Measurements from ENCODE around the gene LIN37.

LIN37 gene

DNA sequence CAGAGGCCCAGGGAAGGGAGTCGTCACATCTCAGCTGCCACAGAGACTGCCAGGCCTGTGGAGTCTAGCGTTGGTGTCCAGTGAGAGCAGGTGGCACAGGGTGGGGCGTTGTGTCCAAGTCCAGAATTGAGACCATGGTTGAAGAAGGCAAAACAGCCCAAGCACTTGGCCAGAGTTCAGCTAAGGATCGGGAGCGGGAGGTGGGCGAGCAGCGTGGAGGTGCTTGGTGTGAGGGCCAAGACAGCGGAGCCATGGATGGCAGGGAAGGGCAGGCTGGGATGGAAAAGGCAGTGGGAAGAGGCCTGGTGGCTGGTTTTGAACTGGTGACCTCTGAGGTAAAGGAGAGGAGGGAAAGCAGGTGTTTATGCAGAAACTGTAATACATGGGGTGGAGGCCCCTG, 14.1 kb upstream of the LIN37 start:
- DNase-seq (ENCODE audit: low read depth in 3 of 3, low spot score in 1 of 3), result no peak

- no peak for DNase-seq (ENCODE audit: low read depth in 3 of 3, low spot score in 1 of 3)
Measured at GRCh38 chr19:35734889-35735288, 13.5 kb upstream of the LIN37 start.

DNA sequence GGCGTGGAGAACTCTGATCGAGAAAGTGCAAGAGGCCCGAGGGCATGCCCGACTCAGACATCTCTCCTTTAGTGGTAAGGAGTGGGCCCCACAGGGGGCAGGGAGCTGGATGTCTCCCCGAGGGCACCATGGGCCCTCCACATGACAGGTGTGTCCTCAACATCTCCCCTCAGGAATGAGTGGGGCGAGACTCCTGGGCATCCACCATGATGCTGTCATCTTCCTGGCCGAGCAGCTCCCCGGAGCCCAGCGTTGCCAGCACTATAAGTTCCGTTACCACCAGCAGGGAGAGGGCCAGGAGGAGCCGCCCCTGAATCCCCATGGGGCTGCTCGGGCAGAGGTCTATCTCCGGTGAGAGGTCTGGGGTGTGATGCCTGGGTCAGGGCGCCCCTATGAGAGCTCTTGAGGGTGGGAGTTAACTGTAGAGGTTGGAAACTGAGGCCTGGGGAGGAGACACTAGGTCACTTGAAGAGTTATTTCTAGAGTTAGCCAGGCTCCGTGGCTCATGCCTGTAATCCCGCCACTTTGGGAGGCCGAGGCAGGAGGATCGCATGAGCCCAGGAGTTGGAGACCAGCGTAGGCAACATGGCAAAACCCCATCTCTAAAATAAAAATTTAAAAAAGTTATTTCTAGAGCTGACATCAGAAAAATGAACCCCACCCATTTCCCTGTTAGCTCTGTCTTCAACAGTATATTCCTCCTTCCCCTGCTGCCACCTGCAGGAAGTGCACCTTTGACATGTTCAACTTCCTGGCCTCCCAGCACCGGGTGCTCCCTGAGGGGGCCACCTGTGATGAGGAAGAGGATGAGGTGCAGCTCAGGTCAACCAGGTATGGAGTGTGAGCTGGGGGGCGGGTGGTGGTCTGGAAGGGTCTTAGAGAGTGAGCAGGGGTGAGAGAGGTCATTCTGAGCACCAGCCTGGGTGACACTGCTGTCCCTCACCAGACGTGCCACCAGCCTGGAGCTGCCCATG, 11.2 kb upstream of the LIN37 start:
- no peak for DNase-seq (ENCODE audit: low read depth in 3 of 3, low spot score in 1 of 3)

DNA sequence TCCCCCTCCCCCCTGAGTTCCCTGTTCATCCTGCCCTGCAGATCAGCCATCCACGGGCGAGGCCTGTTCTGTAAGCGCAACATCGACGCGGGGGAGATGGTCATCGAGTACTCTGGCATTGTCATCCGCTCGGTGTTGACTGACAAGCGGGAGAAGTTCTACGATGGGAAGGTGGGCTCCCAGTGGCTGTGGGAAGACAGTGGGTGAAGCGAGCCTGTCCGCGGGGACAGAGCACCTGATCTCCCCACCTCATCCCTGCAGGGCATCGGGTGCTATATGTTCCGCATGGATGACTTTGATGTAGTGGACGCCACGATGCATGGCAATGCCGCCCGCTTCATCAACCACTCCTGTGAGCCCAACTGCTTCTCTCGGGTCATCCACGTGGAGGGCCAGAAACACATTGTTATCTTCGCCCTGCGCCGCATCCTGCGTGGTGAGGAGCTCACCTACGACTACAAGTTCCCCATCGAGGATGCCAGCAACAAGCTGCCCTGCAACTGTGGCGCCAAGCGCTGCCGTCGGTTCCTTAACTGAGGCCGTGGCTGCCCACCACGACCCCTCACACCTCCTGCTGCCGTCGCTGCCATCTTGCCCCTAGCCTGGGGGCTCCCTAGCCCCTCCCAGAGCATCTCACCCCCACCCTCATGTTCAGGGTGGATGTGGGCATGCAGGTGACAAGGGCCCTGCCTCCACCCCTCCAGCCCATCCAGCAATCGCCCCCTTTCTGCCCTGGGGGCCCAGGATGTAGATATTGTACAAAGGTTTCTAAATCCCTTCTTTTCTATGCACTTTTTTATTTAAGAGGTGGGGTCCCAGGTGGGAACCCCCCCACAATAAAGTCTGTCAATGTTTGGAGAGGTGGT, 10.1 kb upstream of the LIN37 start:
- DNase-seq (ENCODE audit: low read depth in 3 of 3, low spot score in 1 of 3), result no peak

DNA sequence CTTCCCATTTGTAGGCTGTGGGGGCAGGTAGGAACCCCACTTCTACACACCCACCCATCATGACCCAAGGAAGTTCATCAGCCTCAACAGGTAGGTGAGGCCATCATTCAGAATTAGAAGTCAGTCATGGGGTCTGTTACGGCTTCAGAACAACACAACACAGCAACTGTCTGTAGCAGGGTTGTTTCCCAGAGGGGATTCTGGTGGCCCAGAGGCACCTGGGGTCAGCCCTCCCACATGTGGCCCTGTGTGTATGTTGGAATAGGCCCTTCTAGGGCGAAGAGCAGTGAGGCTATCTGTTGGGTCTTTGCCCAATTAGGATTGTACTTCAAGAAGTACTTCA, 9.5 kb upstream of the LIN37 start:
- no peak for DNase-seq (ENCODE audit: low read depth in 3 of 3, low spot score in 1 of 3)

- no peak for DNase-seq (ENCODE audit: low read depth in 3 of 3, low spot score in 1 of 3)
Measured at GRCh38 chr19:35739275-35740107, 8.9 kb upstream of the LIN37 start.

DNA sequence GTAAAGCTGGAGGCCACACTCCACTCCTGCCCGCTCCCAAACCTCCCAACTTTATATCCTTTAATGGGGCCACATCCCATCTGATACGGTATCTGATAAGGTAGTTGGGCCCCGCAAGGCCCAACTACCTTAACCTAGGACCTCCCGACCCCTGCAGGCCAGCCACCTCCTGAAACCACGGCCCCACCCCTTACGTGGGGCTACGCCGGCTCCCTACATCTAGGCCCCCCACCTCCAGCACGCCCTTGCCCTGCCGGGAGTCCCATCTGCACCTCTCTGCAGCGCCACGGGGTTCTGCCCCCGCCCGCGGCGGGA, 8.3 kb upstream of the LIN37 start:
- DNase-seq (ENCODE audit: low read depth in 3 of 3, low spot score in 1 of 3), result no peak

- DNase-seq (ENCODE audit: low read depth in 3 of 3, low spot score in 1 of 3), result peak; percentile 82 to 89 (median 86)
Measured at GRCh38 chr19:35740423-35741202, 7.8 kb upstream of the LIN37 start.

GRCh38 chr19:35741203-35741515, 7.2 kb upstream of the LIN37 start:
- DNase-seq (ENCODE audit: low read depth in 3 of 3, low spot score in 1 of 3), result no peak

DNA sequence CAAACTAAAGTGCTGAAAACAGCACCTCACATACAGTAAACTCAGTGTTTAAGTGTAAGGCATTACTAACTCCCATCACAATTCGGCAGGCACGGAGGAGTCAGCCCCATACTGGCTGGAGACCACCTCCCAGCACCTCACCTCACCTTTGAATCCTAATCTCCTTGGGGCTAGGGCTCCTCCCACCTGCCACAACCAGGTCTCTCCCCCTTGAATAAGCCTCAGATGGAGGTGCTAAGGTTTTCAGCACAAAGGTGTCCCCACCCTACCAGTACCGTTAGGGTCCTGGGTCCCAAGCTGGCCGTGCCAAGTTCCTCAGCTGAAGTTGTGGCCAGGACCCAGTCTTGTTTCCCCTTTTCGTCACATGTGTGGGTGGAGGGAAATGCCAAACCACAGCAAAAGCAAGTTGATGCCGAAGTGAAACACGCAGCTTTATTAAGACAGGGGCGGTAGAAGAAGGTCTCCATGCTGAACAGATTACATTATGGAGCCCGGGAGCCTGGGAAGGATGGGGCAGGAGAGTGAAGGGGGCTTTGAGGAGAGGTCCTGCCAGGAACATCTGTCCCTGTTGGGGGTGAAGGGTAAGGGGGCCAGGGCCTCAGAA, 6.2 kb upstream of the LIN37 start, which contains the start of gene IGFLR1:
IGFLR1 (minus strand) TSS at position 332 of the 604 bp plus-strand sequence. CDS start 1,272 bp downstream, outside the sequence.
- DNase-seq (ENCODE audit: low read depth in 3 of 3, low spot score in 1 of 3), result peak in 1 of 3 donors; percentile 38

GRCh38 chr19:35743640-35744429, 4.5 kb upstream of the LIN37 start:
- DNase-seq (ENCODE audit: low read depth in 3 of 3, low spot score in 1 of 3), result no peak

DNA sequence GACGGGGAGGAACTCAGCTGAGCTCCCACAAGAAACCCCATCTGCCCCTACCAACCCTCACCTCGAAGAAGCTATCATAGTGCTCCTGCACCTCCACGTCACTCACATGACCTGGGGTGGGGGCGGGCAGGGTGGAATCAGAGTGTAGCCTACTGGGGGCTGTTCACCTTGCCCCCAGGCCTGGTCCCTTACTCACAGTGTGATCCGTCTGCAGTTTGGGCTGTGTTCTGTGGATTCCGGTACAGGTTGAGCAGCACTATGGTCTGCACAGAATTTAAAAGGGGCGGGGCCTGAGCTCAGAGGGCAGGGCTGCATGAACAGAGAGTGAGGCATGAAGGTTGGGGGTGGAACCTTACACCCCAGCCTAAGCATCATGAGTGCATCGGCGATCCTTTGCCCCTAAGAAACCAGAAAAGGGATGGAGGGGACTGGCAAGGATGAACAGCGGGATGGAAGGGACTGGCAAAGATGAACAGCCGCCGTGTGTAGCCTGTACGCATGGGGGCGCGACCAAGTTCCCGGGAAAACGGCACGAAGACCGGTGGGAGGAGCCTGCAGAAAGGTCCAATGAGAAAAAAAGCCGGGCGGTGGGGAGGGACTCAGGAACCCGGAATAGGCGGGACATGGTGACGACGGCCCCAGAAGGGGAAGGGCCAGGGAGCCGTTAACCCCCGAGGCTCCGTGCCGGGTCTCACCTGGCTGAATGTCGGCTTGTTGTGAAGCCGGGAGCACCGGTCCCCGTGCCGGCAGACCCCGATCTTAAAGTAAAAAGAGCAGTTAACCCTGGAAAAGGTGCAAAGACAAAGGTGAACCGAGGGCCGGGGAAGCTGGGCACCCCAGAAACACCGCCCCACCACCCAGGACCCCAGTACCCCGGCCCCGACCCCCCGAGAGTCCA, 3.7 kb upstream of the LIN37 start:
- DNase-seq (ENCODE audit: low read depth in 3 of 3, low spot score in 1 of 3), result peak; percentile 80 to 85 (median 81)

GRCh38 chr19:35745328-35746086, 2.9 kb upstream of the LIN37 start, which contains the start of the genes PSENEN and U2AF1L4:
Gene PSENEN (plus strand): TSS chr19:35745651. CDS start chr19:35745931, 280 bp downstream.
Gene U2AF1L4 (minus strand): TSS chr19:35745418. CDS start chr19:35745391, 27 bp downstream.
- peak; percentile 86 to 93 (median 92) for DNase-seq (ENCODE audit: low read depth in 3 of 3, low spot score in 1 of 3)

DNA sequence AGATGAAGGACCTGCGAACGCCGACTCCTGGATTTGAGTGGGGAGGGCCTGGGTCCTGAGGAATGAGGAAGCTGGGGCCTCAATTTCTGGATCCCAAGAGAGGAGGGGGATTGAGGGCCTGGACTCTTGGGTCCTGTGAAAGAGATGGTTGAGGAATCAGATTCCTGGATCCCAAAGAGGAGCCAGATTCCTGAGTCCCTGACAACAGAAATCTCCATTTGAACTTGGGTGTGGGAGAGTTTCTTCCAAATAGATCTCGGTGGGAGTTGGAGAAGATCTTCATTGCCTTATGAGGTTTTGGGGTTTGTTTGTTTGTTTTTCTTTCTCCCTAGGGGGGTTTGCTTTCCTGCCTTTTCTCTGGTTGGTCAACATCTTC, 2.3 kb upstream of the LIN37 start:
- no peak for DNase-seq (ENCODE audit: low read depth in 3 of 3, low spot score in 1 of 3)

DNA sequence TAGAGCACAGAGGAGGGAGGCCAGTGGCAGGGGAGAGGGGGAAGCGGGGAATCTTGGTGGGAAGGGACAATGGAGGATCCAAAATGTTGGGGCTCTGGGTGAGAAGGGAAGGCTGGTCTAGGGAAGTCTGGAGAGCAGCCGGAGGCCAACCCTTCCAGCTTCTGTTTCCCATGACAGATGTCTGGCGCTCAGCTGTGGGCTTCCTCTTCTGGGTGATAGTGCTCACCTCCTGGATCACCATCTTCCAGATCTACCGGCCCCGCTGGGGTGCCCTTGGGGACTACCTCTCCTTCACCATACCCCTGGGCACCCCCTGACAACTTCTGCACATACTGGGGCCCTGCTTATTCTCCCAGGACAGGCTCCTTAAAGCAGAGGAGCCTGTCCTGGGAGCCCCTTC, 1.8 kb upstream of the LIN37 start:
- no peak for DNase-seq (ENCODE audit: low read depth in 3 of 3, low spot score in 1 of 3)

DNA sequence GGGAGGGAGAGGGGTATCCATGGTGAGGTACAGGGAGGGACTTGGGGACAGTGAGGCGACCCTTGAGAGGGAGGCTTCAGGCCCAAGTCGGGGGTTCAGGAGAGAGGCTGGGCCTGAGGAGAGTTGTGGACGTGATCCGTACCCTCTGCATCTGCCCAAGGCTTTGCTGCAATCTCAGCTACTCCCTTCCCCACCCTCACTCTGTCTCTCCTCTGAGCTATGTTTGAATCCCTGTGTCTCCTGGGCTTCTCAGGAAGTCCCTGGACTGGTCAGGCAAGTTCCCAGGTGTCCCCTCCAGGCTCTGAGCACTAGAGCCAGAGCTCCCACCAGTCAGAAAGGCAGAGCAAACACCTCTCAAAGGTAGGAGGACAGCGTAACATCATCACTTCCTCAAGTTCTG, 1.8 kb downstream of the LIN37 start:
- no peak for DNase-seq (ENCODE audit: low read depth in 3 of 3, low spot score in 1 of 3)

Data from stimulated activated CD4-positive, alpha-beta T cell treated with anti-CD3 and anti-CD28 coated beads, TNF-alpha, amount 100 ng/mL, for 1 hour (primary cell).